ENCODE measurements around the gene TSSK3.

TSSK3 gene

DNA sequence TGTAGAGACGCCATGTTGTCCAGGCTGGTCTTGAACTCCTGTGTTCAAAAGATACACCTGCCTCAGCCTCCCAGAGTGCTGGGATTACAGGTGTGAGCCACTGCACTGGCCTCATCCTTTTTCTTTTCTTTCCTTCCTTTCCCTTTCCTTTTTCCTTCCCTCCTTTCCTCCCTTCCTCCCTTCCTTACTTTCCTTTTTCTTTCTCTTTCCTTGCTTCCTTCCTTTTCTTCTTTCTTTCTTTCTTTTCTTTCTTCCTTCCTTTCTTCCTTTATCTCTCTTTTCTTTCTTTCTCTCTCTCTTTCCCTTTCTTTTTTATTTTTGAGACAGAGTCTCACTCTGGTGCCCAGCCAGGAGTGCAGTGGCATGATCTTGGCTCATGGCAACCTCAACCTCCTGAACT is 5.9 kb upstream of the TSSK3 start:
- Histone ChIP-seq H3K4me1 (ENCODE audit: control insufficient read depth in 1 of 2, insufficient read depth in 2 of 2, low read length in 2 of 2) (peaks cover 4 to 13% of the 10 kb centered on the region in 2 experiments), H2BK5ac (ENCODE audit: low read depth, low read length, poor library complexity) (no peak overlapping the region), H3K18ac (ENCODE audit: low read length) (no peak overlapping the region), H3K4ac (ENCODE audit: low read depth, low read length) (no peak overlapping the region), H2AFZ (ENCODE audit: insufficient read depth, low read length, poor library complexity) (no peak overlapping the region), H3K79me2 (ENCODE audit: control insufficient read depth, insufficient read depth, low read length, poor library complexity) (peaks cover 5% of the 10 kb centered on the region), H3K23ac (ENCODE audit: low read length) (no peak overlapping the region), H3K9me3 (ENCODE audit: insufficient read depth, low read depth, low read length) (peaks cover 3% of the 10 kb centered on the region), H3K27me3 (ENCODE audit: insufficient read depth, low read length) (no peaks in the 10 kb centered on the region), H3K14ac (ENCODE audit: low read length) (no peak overlapping the region), H2AK5ac (ENCODE audit: low read length) (no peak overlapping the region), H3K4me2 (ENCODE audit: low read length) (no peak overlapping the region), H2BK12ac (ENCODE audit: low read length) (no peak overlapping the region), H2BK120ac (ENCODE audit: insufficient read depth, low read length, poor library complexity) (no peak overlapping the region), H3K36me3 (ENCODE audit: control insufficient read depth in 1 of 2, insufficient read depth in 2 of 2, low read length in 2 of 2) (peaks cover 0 to 4% of the 10 kb centered on the region in 2 experiments), H3K9ac (ENCODE audit: low read length) (no peak overlapping the region), H3K27ac (ENCODE audit: low read depth, low read length) (no peak overlapping the region), H4K91ac (ENCODE audit: low read depth, low read length) (no peak overlapping the region), H4K8ac (ENCODE audit: low read depth, low read length) (no peak overlapping the region), H3K4me3 (ENCODE audit: low read depth, low read length) (no peak overlapping the region), H3K79me1 (ENCODE audit: low read length) (peaks cover 7% of the 10 kb centered on the region), H4K12ac (ENCODE audit: low read depth, low read length) (no peak overlapping the region)
- WGBS (ENCODE audit: extremely low coverage, insufficient coverage, insufficient read length), result no CpG with 5 or more reads among the region's 1 CpG
- DNase-seq, result no peak

- no CpG with 5 or more reads among the region's 6 CpGs for WGBS (ENCODE audit: extremely low coverage, insufficient coverage, insufficient read length)
Measured at GRCh38 chr1:32357614-32358013, 4.7 kb upstream of the TSSK3 start.

GRCh38 chr1:32358435-32358834 is 3.9 kb upstream of the TSSK3 start:
- no peak for DNase-seq
- Histone ChIP-seq H2AK5ac (ENCODE audit: low read length) (no peak overlapping the region), H3K27me3 (ENCODE audit: insufficient read depth, low read length) (no peaks in the 10 kb centered on the region), H3K9me3 (ENCODE audit: insufficient read depth, low read depth, low read length) (peaks cover 3% of the 10 kb centered on the region), H3K79me1 (ENCODE audit: low read length) (peaks cover 4% of the 10 kb centered on the region), H2AFZ (ENCODE audit: insufficient read depth, low read length, poor library complexity) (no peak overlapping the region), H4K12ac (ENCODE audit: low read depth, low read length) (no peak overlapping the region), H4K8ac (ENCODE audit: low read depth, low read length) (no peak overlapping the region), H3K9ac (ENCODE audit: low read length) (no peak overlapping the region), H3K4me1 (ENCODE audit: control insufficient read depth in 1 of 2, insufficient read depth in 2 of 2, low read length in 2 of 2) (peaks cover 5 to 16% of the 10 kb centered on the region in 2 experiments), H3K27ac (ENCODE audit: low read depth, low read length) (no peak overlapping the region), H3K79me2 (ENCODE audit: control insufficient read depth, insufficient read depth, low read length, poor library complexity) (peaks cover 4% of the 10 kb centered on the region), H3K4me2 (ENCODE audit: low read length) (no peak overlapping the region), H2BK120ac (ENCODE audit: insufficient read depth, low read length, poor library complexity) (no peak overlapping the region), H3K4ac (ENCODE audit: low read depth, low read length) (no peak overlapping the region), H2BK12ac (ENCODE audit: low read length) (no peak overlapping the region), H2BK5ac (ENCODE audit: low read depth, low read length, poor library complexity) (no peak overlapping the region), H4K91ac (ENCODE audit: low read depth, low read length) (no peak overlapping the region), H3K14ac (ENCODE audit: low read length) (no peak overlapping the region), H3K23ac (ENCODE audit: low read length) (no peak overlapping the region), H3K18ac (ENCODE audit: low read length) (no peak overlapping the region), H3K36me3 (ENCODE audit: control insufficient read depth in 1 of 2, insufficient read depth in 2 of 2, low read length in 2 of 2) (peaks cover 4 to 9% of the 10 kb centered on the region in 2 experiments), H3K4me3 (ENCODE audit: low read depth, low read length) (no peak overlapping the region)
- WGBS (ENCODE audit: extremely low coverage, insufficient coverage, insufficient read length), result no CpG with 5 or more reads among the region's 3 CpGs

More at GRCh38 chr1:32357614-32358013, 4.7 kb upstream of the TSSK3 start:
- Histone ChIP-seq H2AFZ (ENCODE audit: insufficient read depth, low read length, poor library complexity) (no peak overlapping the region), H3K23ac (ENCODE audit: low read length) (no peak overlapping the region), H2BK5ac (ENCODE audit: low read depth, low read length, poor library complexity) (no peak overlapping the region), H3K18ac (ENCODE audit: low read length) (no peak overlapping the region), H2AK5ac (ENCODE audit: low read length) (no peak overlapping the region), H3K79me2 (ENCODE audit: control insufficient read depth, insufficient read depth, low read length, poor library complexity) (peaks cover 4% of the 10 kb centered on the region), H4K12ac (ENCODE audit: low read depth, low read length) (no peak overlapping the region), H2BK12ac (ENCODE audit: low read length) (no peak overlapping the region), H3K4me1 (ENCODE audit: control insufficient read depth in 1 of 2, insufficient read depth in 2 of 2, low read length in 2 of 2) (peaks cover 5 to 17% of the 10 kb centered on the region in 2 experiments), H3K79me1 (ENCODE audit: low read length) (peaks cover 4% of the 10 kb centered on the region), H3K4me3 (ENCODE audit: low read depth, low read length) (no peak overlapping the region), H2BK120ac (ENCODE audit: insufficient read depth, low read length, poor library complexity) (no peak overlapping the region), H3K4ac (ENCODE audit: low read depth, low read length) (no peak overlapping the region), H3K9me3 (ENCODE audit: insufficient read depth, low read depth, low read length) (peaks cover 3% of the 10 kb centered on the region), H3K4me2 (ENCODE audit: low read length) (no peak overlapping the region), H3K27me3 (ENCODE audit: insufficient read depth, low read length) (no peaks in the 10 kb centered on the region), H4K91ac (ENCODE audit: low read depth, low read length) (no peak overlapping the region), H3K14ac (ENCODE audit: low read length) (no peak overlapping the region), H3K36me3 (ENCODE audit: control insufficient read depth in 1 of 2, insufficient read depth in 2 of 2, low read length in 2 of 2) (peaks cover 0 to 4% of the 10 kb centered on the region in 2 experiments), H3K27ac (ENCODE audit: low read depth, low read length) (no peak overlapping the region), H4K8ac (ENCODE audit: low read depth, low read length) (no peak overlapping the region), H3K9ac (ENCODE audit: low read length) (no peak overlapping the region)
- DNase-seq, result no peak

DNA sequence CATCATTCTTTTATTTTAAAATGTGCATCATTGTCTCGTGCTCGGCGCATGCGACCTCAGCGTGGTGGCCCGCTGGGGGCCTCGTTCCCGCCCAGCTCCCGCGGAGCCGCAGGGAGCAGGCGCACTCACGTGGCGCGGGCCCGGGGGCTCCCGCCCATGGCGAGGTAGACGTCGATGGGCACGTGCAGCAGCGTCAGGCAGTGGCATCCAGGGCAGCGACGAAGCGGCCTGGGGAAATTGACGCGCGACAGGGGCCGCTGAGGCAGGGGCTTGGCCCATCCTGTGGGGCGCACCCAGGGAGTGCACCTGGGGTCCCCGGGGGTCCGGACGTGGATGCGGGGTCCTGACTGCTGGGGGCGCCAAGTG is 1.0 kb upstream of the TSSK3 start:
- Histone ChIP-seq H3K23ac (ENCODE audit: low read length) (no peak overlapping the region), H2AFZ (ENCODE audit: insufficient read depth, low read length, poor library complexity) (no peak overlapping the region), H4K8ac (ENCODE audit: low read depth, low read length) (no peak overlapping the region), H2AK5ac (ENCODE audit: low read length) (no peak overlapping the region), H3K14ac (ENCODE audit: low read length) (no peak overlapping the region), H2BK12ac (ENCODE audit: low read length) (no peak overlapping the region), H3K4me1 (ENCODE audit: control insufficient read depth in 1 of 2, insufficient read depth in 2 of 2, low read length in 2 of 2) (peaks cover 5 to 14% of the 10 kb centered on the region in 2 experiments), H3K18ac (ENCODE audit: low read length) (no peak overlapping the region), H3K36me3 (ENCODE audit: control insufficient read depth in 1 of 2, insufficient read depth in 2 of 2, low read length in 2 of 2) (peaks cover 25 to 28% of the 10 kb centered on the region in 2 experiments), H3K4ac (ENCODE audit: low read depth, low read length) (no peak overlapping the region), H4K12ac (ENCODE audit: low read depth, low read length) (no peak overlapping the region), H3K4me3 (ENCODE audit: low read depth, low read length) (no peak overlapping the region), H3K79me2 (ENCODE audit: control insufficient read depth, insufficient read depth, low read length, poor library complexity) (peaks cover 4% of the 10 kb centered on the region), H3K27ac (ENCODE audit: low read depth, low read length) (no peak overlapping the region), H2BK5ac (ENCODE audit: low read depth, low read length, poor library complexity) (no peak overlapping the region), H2BK120ac (ENCODE audit: insufficient read depth, low read length, poor library complexity) (no peak overlapping the region), H3K4me2 (ENCODE audit: low read length) (peak overlapping the region; percentile 90), H3K9me3 (ENCODE audit: insufficient read depth, low read depth, low read length) (peaks cover 3% of the 10 kb centered on the region), H3K9ac (ENCODE audit: low read length) (no peak overlapping the region), H3K79me1 (ENCODE audit: low read length) (peaks cover 4% of the 10 kb centered on the region), H4K91ac (ENCODE audit: low read depth, low read length) (no peak overlapping the region), H3K27me3 (ENCODE audit: insufficient read depth, low read length) (no peaks in the 10 kb centered on the region)
- no CpG with 5 or more reads among the region's 35 CpGs for WGBS (ENCODE audit: extremely low coverage, insufficient coverage, insufficient read length)
- no peak for DNase-seq

Data from trophoblast cell (in vitro differentiated cells and primary cell).